GM12874 (cell line): ENCODE results near the gene TMEM156.

Experiments
- TF ChIP-seq, protein P1 (sequence below): IDR thresholded peaks from 2 replicates; pipeline ENCODE4 v1.5.1; 2011; ENCODE audit warnings: low read depth, mild to moderate bottlenecking, control low read depth, low read length, moderate library complexity; ENCODE audit not compliant: insufficient read depth

The TMEM156 gene

DNA sequence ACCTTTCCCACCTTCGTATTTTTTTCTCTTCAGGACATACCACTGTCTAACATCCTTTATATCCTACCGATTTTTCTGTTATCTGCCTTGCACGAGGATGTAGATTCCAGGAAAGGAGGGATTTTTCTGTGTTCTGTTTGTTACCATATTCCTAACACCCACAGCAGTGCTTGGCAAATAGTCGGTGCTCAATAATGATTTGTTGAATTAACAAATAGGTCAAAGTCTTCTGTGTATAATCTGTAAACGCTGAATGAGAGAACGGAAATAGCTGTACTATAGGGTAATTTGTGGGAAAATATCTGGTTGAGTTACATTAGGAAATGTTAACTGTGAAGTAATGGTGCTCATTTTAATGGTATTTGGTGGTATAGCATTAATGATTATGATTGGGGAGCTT, 81.5 kb downstream of the TMEM156 start:
- TF ChIP-seq, protein P1, sequence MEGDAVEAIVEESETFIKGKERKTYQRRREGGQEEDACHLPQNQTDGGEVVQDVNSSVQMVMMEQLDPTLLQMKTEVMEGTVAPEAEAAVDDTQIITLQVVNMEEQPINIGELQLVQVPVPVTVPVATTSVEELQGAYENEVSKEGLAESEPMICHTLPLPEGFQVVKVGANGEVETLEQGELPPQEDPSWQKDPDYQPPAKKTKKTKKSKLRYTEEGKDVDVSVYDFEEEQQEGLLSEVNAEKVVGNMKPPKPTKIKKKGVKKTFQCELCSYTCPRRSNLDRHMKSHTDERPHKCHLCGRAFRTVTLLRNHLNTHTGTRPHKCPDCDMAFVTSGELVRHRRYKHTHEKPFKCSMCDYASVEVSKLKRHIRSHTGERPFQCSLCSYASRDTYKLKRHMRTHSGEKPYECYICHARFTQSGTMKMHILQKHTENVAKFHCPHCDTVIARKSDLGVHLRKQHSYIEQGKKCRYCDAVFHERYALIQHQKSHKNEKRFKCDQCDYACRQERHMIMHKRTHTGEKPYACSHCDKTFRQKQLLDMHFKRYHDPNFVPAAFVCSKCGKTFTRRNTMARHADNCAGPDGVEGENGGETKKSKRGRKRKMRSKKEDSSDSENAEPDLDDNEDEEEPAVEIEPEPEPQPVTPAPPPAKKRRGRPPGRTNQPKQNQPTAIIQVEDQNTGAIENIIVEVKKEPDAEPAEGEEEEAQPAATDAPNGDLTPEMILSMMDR = no peak

DNA sequence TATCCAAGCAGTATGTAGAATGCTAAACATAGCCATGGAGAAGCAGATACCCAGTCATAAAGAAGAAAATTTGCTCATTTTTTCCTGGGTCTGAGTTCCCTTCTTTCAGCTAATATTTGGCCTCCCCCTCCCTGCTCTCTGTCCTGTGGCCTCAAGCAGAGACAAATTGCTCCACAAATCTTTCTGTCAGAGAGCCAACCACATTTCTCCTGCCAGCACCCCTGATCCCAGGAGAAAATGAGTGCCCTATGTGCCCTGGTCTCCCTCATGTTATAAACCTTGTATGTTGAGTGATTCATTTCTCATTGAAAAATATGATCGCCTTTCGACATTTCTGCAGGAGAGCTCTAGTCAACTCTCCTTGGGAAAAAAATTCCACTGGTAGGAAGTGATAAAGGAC, 82.0 kb downstream of the TMEM156 start:
- TF ChIP-seq, protein P1 = no peak

DNA sequence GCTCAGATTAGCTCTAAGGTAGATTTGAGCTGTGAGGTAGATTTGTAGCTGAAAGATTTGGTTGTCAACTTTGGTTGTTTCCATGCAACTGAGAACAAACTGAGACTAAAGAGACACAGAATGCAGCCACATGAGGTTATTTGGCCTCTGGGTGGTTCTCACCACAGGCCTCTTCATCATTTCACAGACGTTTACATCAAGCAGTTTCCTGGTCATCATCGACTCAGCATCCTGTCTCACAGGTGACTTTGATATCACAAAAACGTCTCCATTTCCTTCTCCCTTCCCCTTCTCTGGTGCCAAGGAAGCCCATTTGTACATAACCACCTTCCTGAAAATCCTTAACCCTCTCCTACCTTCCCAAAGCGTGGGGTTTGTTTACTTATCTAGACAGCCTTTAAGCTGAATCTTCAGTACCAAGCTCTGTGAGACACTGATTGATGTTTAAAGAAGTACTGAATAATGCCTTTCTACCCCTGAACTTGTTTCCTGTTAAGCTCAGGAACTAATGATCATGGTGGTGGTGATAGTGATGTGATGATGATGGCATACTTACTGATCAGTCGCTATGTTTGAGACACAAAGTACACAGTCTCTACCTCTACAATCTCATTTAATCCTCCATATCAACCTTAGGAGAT, 82.7 kb downstream of the TMEM156 start:
- TF ChIP-seq, protein P1 = no peak

DNA sequence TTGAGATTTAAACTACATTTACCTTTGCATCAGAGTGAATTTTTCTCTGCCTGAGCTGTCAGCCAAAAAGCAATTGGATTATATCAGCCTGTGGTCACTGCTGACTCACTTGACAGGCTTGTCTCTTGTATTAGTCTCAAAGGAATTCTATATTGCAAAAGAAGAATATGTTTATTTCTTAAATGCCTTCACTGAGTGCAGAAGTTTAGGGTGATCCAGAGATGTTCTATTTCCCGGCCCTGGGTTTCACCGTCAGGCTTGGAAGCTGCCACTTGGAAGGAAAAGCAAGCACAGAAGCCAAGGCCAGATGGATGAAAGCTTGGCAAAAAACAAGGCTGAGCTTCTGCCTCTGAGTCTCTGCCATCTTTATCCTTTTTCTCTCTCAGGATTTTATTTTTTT, 83.7 kb downstream of the TMEM156 start:
- TF ChIP-seq, protein P1 = no peak

DNA sequence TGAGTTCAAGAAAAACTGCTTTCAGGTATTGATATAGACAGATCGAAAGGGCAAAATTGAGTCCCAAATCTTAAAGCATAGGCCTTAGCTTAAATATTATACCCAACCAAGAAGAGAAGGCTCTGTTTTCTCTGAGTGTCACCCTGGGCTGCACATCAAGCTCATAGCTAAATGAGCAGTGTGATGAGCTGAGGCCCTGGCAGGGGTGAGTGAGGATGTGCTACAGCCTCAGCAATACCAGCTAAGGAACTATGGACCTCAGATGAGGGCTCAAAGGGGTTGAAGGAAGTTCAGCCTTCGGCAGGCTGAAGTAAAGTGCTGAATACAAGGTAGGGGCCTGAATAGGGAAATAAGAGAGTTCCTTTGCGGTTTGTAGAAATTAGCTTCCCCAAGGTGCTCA, 85.3 kb downstream of the TMEM156 start:
- TF ChIP-seq, protein P1 = no peak

DNA sequence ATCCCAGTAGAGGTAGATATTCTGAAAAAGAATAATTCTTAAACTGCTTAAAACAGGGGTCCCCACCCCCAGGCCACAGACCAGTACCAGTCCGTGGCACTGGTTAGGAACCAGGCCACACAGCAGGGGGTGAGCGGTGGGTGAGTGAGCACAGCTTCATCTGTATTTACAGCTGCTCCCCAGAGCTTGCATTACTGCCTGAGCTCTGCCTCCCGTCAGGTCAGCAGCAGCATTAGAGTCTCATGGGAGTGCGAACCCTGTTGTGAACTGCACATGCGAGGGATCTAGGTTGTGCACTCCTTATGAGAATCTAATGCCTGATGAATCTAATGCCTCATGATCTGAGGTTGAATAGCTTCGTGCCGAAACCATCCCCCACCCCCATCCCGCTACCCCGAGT, 87.8 kb downstream of the TMEM156 start:
- TF ChIP-seq, protein P1 = no peak

DNA sequence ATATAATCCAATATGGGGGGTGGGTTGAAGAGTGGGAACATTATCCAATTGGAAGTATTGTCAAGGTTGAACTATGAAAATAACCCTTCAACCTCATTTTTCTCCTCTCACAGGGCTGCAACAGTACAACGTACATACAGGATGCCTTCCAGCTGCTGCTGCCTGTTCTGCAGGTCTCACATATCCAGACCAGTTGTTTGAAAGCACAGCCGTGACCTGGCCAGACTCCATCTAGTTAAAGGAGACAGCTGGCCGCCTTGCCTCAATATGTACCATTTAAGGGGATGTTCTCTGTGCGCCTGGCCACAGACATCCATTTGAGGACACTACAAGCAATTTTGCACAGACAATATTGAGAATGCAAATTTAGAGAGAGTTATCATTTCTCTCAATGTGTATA, 88.9 kb downstream of the TMEM156 start:
- TF ChIP-seq, protein P1 = no peak
